ENCODE data around the gene PNKP. TPM values are rescaled to one million over a fixed set of nuclear protein-coding genes. Genes with fewer than 3 reads are reported as not detected.

PNKP gene
- polyA plus RNA-seq, 1 experiment = 13.0 TPM

GRCh38 chr19:49838885-49839588, 28.3 kb downstream of the PNKP start:
- POLR2A ChIA-PET = interaction anchor here (0.6 kb wide), 1 partner anchor 83 kb away, joined by 3 read pairs; no protein-coding TSS in a partner anchor
- Histone ChIP-seq H3K27me3 (ENCODE audit: control insufficient read depth, insufficient read depth, low read length) (no peaks in the 10 kb centered on the region), H3K4me3 (ENCODE audit: low read depth, low read length) (no peak overlapping the region), H3K27ac (ENCODE audit: low read depth, low read length) (no peak overlapping the region), H3K9me3 (ENCODE audit: control insufficient read depth, insufficient read depth, low read length) (no peaks in the 10 kb centered on the region; the same call in 1 of the 2 replicates)
- TF ChIP-seq CTCF (IDR thresholded peaks at IDR 0.05; ENCODE audit: low read depth, low read length) = no peak
- CTCF ChIA-PET = no interaction called here
- no peak for DNase-seq (ENCODE audit: low read depth, low spot score)

- Histone ChIP-seq H3K9me3 (ENCODE audit: control insufficient read depth, insufficient read depth, low read length) (no peaks in the 10 kb centered on the region; the same call in 1 of the 2 replicates), H3K27me3 (ENCODE audit: control insufficient read depth, insufficient read depth, low read length) (no peaks in the 10 kb centered on the region), H3K4me3 (ENCODE audit: low read depth, low read length) (no peak overlapping the region), H3K27ac (ENCODE audit: low read depth, low read length) (no peak overlapping the region)
- ChIA-PET POLR2A (no interaction called here), CTCF (interaction anchor here (0.5 kb wide), 1 partner anchor 888 kb away, joined by 12 read pairs; no protein-coding TSS in a partner anchor)
- no peak for TF ChIP-seq CTCF (IDR thresholded peaks at IDR 0.05; ENCODE audit: low read depth, low read length)
- DNase-seq (ENCODE audit: low read depth, low spot score) = no peak
Observed at GRCh38 chr19:49837425-49837824, 30.0 kb downstream of the PNKP start.

- Histone ChIP-seq H3K27ac (ENCODE audit: low read depth, low read length) (no peak overlapping the region), H3K27me3 (ENCODE audit: control insufficient read depth, insufficient read depth, low read length) (no peaks in the 10 kb centered on the region), H3K9me3 (ENCODE audit: control insufficient read depth, insufficient read depth, low read length) (no peaks in the 10 kb centered on the region; the same call in 1 of the 2 replicates), H3K4me3 (ENCODE audit: low read depth, low read length) (no peak overlapping the region)
- ChIA-PET POLR2A (no interaction called here), CTCF (interaction anchor here (0.5 kb wide), 1 partner anchor 888 kb away, joined by 12 read pairs; no protein-coding TSS in a partner anchor)
- no peak for DNase-seq (ENCODE audit: low read depth, low spot score)
- TF ChIP-seq CTCF (IDR thresholded peaks at IDR 0.05; ENCODE audit: low read depth, low read length) = no peak
Observed at GRCh38 chr19:49837009-49837310, 30.4 kb downstream of the PNKP start.

- H3K27ac ChIP-seq (ENCODE audit: low read depth, low read length) = no peak overlapping the region
- POLR2A ChIA-PET = no interaction called here
- DNase-seq (ENCODE audit: low read depth, low spot score) = no peak
- no peak overlapping the region for H3K4me3 ChIP-seq (ENCODE audit: low read depth, low read length)
- CTCF ChIA-PET = interaction anchor here (0.5 kb wide), 1 partner anchor 889 kb away, joined by 12 read pairs; no protein-coding TSS in a partner anchor
- no peaks in the 10 kb centered on the region; the same call in 1 of the 2 replicates for H3K9me3 ChIP-seq (ENCODE audit: control insufficient read depth, insufficient read depth, low read length)
- H3K27me3 ChIP-seq (ENCODE audit: control insufficient read depth, insufficient read depth, low read length) = no peaks in the 10 kb centered on the region
- no peak for TF ChIP-seq CTCF (IDR thresholded peaks at IDR 0.05; ENCODE audit: low read depth, low read length)
Observed at GRCh38 chr19:49836176-49837008, 31.0 kb downstream of the PNKP start.

GRCh38 chr19:49835562-49835961, 31.8 kb downstream of the PNKP start:
- no peak for TF ChIP-seq CTCF (IDR thresholded peaks at IDR 0.05; ENCODE audit: low read depth, low read length)
- POLR2A ChIA-PET = interaction anchor here (0.6 kb wide), 1 partner anchor 175 kb away, joined by 4 read pairs; no protein-coding TSS in a partner anchor
- Histone ChIP-seq H3K9me3 (ENCODE audit: control insufficient read depth, insufficient read depth, low read length) (no peaks in the 10 kb centered on the region; the same call in 1 of the 2 replicates), H3K27ac (ENCODE audit: low read depth, low read length) (no peak overlapping the region), H3K4me3 (ENCODE audit: low read depth, low read length) (no peak overlapping the region), H3K27me3 (ENCODE audit: control insufficient read depth, insufficient read depth, low read length) (no peaks in the 10 kb centered on the region)
- CTCF ChIA-PET = no interaction called here
- no peak for DNase-seq (ENCODE audit: low read depth, low spot score)
